ENCODE results near the gene DVL2. TPM values are rescaled to one million over a fixed set of nuclear protein-coding genes. Genes with fewer than 3 reads are reported as not detected.

DVL2 gene
- polyA plus RNA-seq, 1 donor from 2014 or later: 41.1 TPM

GRCh38 chr17:7186241-7186640 is 48.1 kb downstream of the DVL2 start:
- Histone ChIP-seq H3K9ac (ENCODE audit: low read length) (no peak overlapping the region), H3K4me2 (ENCODE audit: low read length) (no peak overlapping the region), H3K27me3 (ENCODE audit: insufficient read depth, low read depth, low read length) (no peaks in the 10 kb centered on the region), H3K9me2 (ENCODE audit: insufficient read depth, low read length) (no peaks in the 10 kb centered on the region), H3K36me3 (ENCODE audit: insufficient read depth, low read length) (no peaks in the 10 kb centered on the region), H4K20me1 (ENCODE audit: insufficient read depth) (no peaks in the 10 kb centered on the region), H3K9me3 (ENCODE audit: low read length) (no peaks in the 10 kb centered on the region), H3K27ac (ENCODE audit: low read length) (no peak overlapping the region), H3F3A (ENCODE audit: insufficient read depth, low read length, poor library complexity, severe bottlenecking) (no peaks in the 10 kb centered on the region), H3K4me3 (ENCODE audit: low read length) (no peak overlapping the region), H3K79me2 (replicated peaks; ENCODE audit: insufficient read depth, low read length) (no peaks in the 10 kb centered on the region), H2AFZ (ENCODE audit: low read depth, low read length) (no peak overlapping the region)
- TF ChIP-seq POLR2AphosphoS5 (IDR thresholded peaks at IDR 0.05): no peak
- TF ChIP-seq TAF1 (IDR thresholded peaks at IDR 0.05; ENCODE audit: low read depth): no peak
- TF ChIP-seq CTCF (IDR thresholded peaks at IDR 0.05; ENCODE audit: poor library complexity, severe bottlenecking): no peak
- TF ChIP-seq MXI1 (conservative IDR thresholded peaks at IDR 0.05; ENCODE audit: poor library complexity, severe bottlenecking): no peak
- TF ChIP-seq EZH2 (IDR thresholded peaks at IDR 0.05; ENCODE audit: borderline replicate concordance, insufficient read depth, low read length, poor library complexity, severe bottlenecking): no peak
- TF ChIP-seq REST (IDR thresholded peaks at IDR 0.05; ENCODE audit: borderline replicate concordance): no peak

- H3K36me3 ChIP-seq (ENCODE audit: insufficient read depth, low read length): no peaks in the 10 kb centered on the region
- no peaks in the 10 kb centered on the region for H3K9me2 ChIP-seq (ENCODE audit: insufficient read depth, low read length)
- no peaks in the 10 kb centered on the region for H3K9me3 ChIP-seq (ENCODE audit: low read length)
- H3K4me3 ChIP-seq (ENCODE audit: low read length): no peak overlapping the region
- H3K4me2 ChIP-seq (ENCODE audit: low read length): no peak overlapping the region
- no peak for TF ChIP-seq EZH2 (IDR thresholded peaks at IDR 0.05; ENCODE audit: borderline replicate concordance, insufficient read depth, low read length, poor library complexity, severe bottlenecking)
- TF ChIP-seq RAD21 (conservative IDR thresholded peaks at IDR 0.05): no peak
- TF ChIP-seq CTCF (IDR thresholded peaks at IDR 0.05; ENCODE audit: poor library complexity, severe bottlenecking): no peak
- no peak for TF ChIP-seq SMC3 (conservative IDR thresholded peaks at IDR 0.05; ENCODE audit: poor library complexity)
- TF ChIP-seq EP300 (conservative IDR thresholded peaks at IDR 0.05; ENCODE audit: poor library complexity, severe bottlenecking): no peak
- no peak for TF ChIP-seq POLR2AphosphoS5 (IDR thresholded peaks at IDR 0.05)
- TF ChIP-seq MXI1 (conservative IDR thresholded peaks at IDR 0.05; ENCODE audit: poor library complexity, severe bottlenecking): no peak
- TF ChIP-seq REST (IDR thresholded peaks at IDR 0.05; ENCODE audit: borderline replicate concordance): no peak
- TF ChIP-seq TAF1 (IDR thresholded peaks at IDR 0.05; ENCODE audit: low read depth): no peak
- H2AFZ ChIP-seq (ENCODE audit: low read depth, low read length): no peak overlapping the region
- no peaks in the 10 kb centered on the region for H3K27me3 ChIP-seq (ENCODE audit: insufficient read depth, low read depth, low read length)
- H3K27ac ChIP-seq (ENCODE audit: low read length): no peak overlapping the region
- H3F3A ChIP-seq (ENCODE audit: insufficient read depth, low read length, poor library complexity, severe bottlenecking): no peaks in the 10 kb centered on the region
- H4K20me1 ChIP-seq (ENCODE audit: insufficient read depth): no peaks in the 10 kb centered on the region
- H3K79me2 ChIP-seq (replicated peaks; ENCODE audit: insufficient read depth, low read length): no peaks in the 10 kb centered on the region
- no peak overlapping the region for H3K9ac ChIP-seq (ENCODE audit: low read length)
These were observed 49.7 kb downstream of the DVL2 start for GRCh38 chr17:7184647-7185046.
